Loucy (cell line): ENCODE results near the gene NAA35.

ENCODE experiments used
- H2AFZ ChIP-seq: fragments of 200-600 bp; sonication (generic); 2 replicates; pipeline ENCODE4 v1.6.0; 2016; ENCODE audit warnings: antibody characterized with exemption, mild to moderate bottlenecking, low read length, moderate library complexity
- H3F3A ChIP-seq: fragments of 200-600 bp; 2 replicates; pipeline ENCODE4 v1.6.0; 2016; ENCODE audit warnings: antibody characterized with exemption, low read depth, mild to moderate bottlenecking
- H3K27me3 ChIP-seq: fragments of 200-600 bp; sonication (generic); 2 replicates; pipeline ENCODE4 v1.6.1; 2014; ENCODE audit warnings: low read length, mild to moderate bottlenecking; ENCODE audit not compliant: insufficient read depth, poor library complexity, severe bottlenecking
- H3K36me3 ChIP-seq: fragments of 200-600 bp; sonication (generic); 2 replicates; pipeline ENCODE4 v1.6.1; 2016; ENCODE audit warnings: low read length; ENCODE audit not compliant: insufficient read depth
- H3K4me1 ChIP-seq: fragments of 200-600 bp; sonication (generic); 2 replicates; pipeline ENCODE4 v1.5.1; 2014; ENCODE audit warnings: low read length, mild to moderate bottlenecking; ENCODE audit not compliant: insufficient read depth, poor library complexity, severe bottlenecking
- H3K4me2 ChIP-seq: fragments of 200-600 bp; sonication (generic); 2 replicates; pipeline ENCODE4 v1.6.0; 2014; ENCODE audit warnings: antibody characterized with exemption, low read length, low read depth, mild to moderate bottlenecking; ENCODE audit not compliant: poor library complexity, severe bottlenecking
- H3K4me3 ChIP-seq: fragments of 200-600 bp; sonication (generic); 2 replicates; pipeline ENCODE4 v1.5.1; 2014; ENCODE audit warnings: low read length, mild to moderate bottlenecking, mixed read lengths; ENCODE audit not compliant: poor library complexity, severe bottlenecking
- H3K79me2 ChIP-seq: fragments of 200-600 bp; sonication (generic); 2 replicates; pipeline ENCODE4 v1.6.1; 2014; ENCODE audit warnings: low read length; ENCODE audit not compliant: insufficient read depth
- H3K9ac ChIP-seq: fragments of 200-600 bp; sonication (generic); 2 replicates; pipeline ENCODE4 v1.6.0; 2014; ENCODE audit warnings: mild to moderate bottlenecking, low read depth, low read length, moderate library complexity; ENCODE audit not compliant: poor library complexity, severe bottlenecking
- H3K9me2 ChIP-seq: fragments of 200-600 bp; sonication (generic); replicated peaks from 2 replicates; pipeline ENCODE4 v1.6.1; 2016; ENCODE audit warnings: low read depth, low read length, mixed read lengths
- H3K9me3 ChIP-seq: fragments of 200-600 bp; sonication (generic); 2 replicates; pipeline ENCODE4 v1.6.1; 2014; ENCODE audit warnings: mild to moderate bottlenecking, antibody characterized with exemption, low read length, low read depth; ENCODE audit not compliant: insufficient read depth
- H4K20me1 ChIP-seq: fragments of 200-600 bp; sonication (generic); 2 replicates; pipeline ENCODE4 v1.6.0; 2014; ENCODE audit warnings: antibody characterized with exemption, low read length, mild to moderate bottlenecking; ENCODE audit not compliant: insufficient read depth, poor library complexity, severe bottlenecking
- EZH2phosphoT487 ChIP-seq: fragments of 200-600 bp; IDR thresholded peaks from 2 replicates; pipeline ENCODE4 v1.6.1; 2018; ENCODE audit warnings: antibody characterized with exemption, mild to moderate bottlenecking, moderate library complexity, borderline replicate concordance
- TF ChIP-seq, protein P1 (sequence below): fragments of 200-600 bp; sonication (generic); conservative IDR thresholded peaks from 2 replicates; pipeline ENCODE4 v1.5.1; 2014; ENCODE audit warnings: mild to moderate bottlenecking, antibody characterized with exemption, low read length

Gene NAA35

DNA sequence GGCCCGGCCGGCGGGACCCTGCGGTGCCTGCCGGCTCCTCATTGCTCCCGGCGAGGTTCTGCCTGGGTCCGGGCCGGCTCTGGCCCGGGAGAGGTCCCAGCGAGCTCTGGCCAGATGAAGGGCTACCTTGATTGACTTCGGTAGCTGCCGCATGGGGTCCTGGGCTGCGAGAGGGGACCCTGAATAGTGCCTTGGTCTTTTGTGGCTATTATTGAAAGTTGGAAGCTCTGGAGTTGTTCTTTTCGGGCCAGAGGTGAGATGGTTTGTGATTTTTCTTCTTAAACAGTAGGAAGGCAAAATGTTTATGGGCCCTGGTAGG, 635 bp downstream of the NAA35 start:
- Histone ChIP-seq H3K9ac (peak overlapping the region; percentile 87), H3K9me3 (no peaks in the 10 kb centered on the region), H3F3A (no peaks in the 10 kb centered on the region), H3K36me3 (no peaks in the 10 kb centered on the region), H3K4me2 (peak overlapping the region; percentile 81), H2AFZ (peak overlapping the region; percentile 89), H3K4me3 (peak overlapping the region; percentile 96), H4K20me1 (peaks cover 48% of the 10 kb centered on the region), H3K9me2 (no peaks in the 10 kb centered on the region), H3K79me2 (peaks cover 52% of the 10 kb centered on the region), H3K4me1 (peaks cover 45% of the 10 kb centered on the region), H3K27me3 (peaks cover 5% of the 10 kb centered on the region)
- no peak for TF ChIP-seq EZH2phosphoT487
- TF ChIP-seq, protein P1, sequence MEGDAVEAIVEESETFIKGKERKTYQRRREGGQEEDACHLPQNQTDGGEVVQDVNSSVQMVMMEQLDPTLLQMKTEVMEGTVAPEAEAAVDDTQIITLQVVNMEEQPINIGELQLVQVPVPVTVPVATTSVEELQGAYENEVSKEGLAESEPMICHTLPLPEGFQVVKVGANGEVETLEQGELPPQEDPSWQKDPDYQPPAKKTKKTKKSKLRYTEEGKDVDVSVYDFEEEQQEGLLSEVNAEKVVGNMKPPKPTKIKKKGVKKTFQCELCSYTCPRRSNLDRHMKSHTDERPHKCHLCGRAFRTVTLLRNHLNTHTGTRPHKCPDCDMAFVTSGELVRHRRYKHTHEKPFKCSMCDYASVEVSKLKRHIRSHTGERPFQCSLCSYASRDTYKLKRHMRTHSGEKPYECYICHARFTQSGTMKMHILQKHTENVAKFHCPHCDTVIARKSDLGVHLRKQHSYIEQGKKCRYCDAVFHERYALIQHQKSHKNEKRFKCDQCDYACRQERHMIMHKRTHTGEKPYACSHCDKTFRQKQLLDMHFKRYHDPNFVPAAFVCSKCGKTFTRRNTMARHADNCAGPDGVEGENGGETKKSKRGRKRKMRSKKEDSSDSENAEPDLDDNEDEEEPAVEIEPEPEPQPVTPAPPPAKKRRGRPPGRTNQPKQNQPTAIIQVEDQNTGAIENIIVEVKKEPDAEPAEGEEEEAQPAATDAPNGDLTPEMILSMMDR = no peak

GRCh38 chr9:85941966-85942912, 1.3 kb downstream of the NAA35 start:
- Histone ChIP-seq H3K4me2 (peak overlapping the region; percentile 81), H3K27me3 (peaks cover 5% of the 10 kb centered on the region), H2AFZ (peak overlapping the region; percentile 89), H3K9me2 (no peaks in the 10 kb centered on the region), H3K36me3 (no peaks in the 10 kb centered on the region), H3F3A (no peaks in the 10 kb centered on the region), H3K4me3 (peak overlapping the region; percentile 96), H3K4me1 (peaks cover 51% of the 10 kb centered on the region), H3K9ac (peak overlapping the region; percentile 87), H3K79me2 (peaks cover 59% of the 10 kb centered on the region), H3K9me3 (no peaks in the 10 kb centered on the region), H4K20me1 (peaks cover 51% of the 10 kb centered on the region)
- no peak for TF ChIP-seq EZH2phosphoT487
- TF ChIP-seq, protein P1 = no peak

DNA sequence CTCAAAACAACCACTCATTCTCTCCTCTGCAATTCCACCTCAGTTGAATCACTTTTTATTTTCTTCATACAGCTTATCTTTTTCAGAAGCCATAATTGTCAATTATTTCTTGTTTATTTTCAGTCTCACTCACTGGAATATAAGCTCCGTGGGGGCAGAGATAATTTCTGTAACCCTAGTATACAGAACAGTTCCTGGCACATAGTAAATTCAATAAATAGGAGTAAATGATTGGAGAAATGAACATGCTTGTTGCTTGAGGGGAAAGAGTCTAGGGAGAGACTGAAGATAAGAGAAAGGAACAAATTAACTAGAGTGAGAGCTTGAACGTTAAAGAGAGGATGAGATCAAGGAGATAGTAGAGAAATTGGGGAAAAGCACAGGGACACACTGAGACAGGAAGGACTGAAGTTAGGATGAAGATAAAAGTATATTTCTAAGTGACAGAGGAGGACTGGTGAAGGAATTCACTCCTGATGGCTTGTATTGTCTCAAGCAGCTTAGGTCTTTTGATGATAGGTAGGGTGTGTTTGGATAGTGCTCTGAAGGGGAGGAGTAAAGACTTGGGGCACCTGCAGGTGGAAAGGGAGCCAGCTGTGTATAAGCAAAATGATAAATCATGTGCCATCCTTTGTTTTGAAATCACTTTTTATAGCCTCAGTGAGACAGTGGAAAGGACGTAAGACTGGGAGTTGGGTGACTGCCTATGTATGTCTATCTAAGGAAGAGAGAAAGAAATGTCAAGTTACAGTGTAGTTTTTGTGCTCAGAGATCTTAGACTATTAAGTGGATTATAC, 2.2 kb downstream of the NAA35 start:
- H3K9ac ChIP-seq = peak overlapping the region; percentile 87

More for the DNA sequence above, 2.2 kb downstream of the NAA35 start:
- Histone ChIP-seq H3K36me3 (no peaks in the 10 kb centered on the region), H3K4me1 (peaks cover 56% of the 10 kb centered on the region), H2AFZ (no peak overlapping the region), H3K79me2 (peaks cover 68% of the 10 kb centered on the region), H3K4me3 (peak overlapping the region; percentile 96), H4K20me1 (peaks cover 60% of the 10 kb centered on the region), H3K4me2 (peak overlapping the region; percentile 81), H3K9me3 (no peaks in the 10 kb centered on the region), H3K27me3 (peaks cover 5% of the 10 kb centered on the region), H3F3A (no peaks in the 10 kb centered on the region), H3K9me2 (no peaks in the 10 kb centered on the region)
- TF ChIP-seq EZH2phosphoT487 = no peak
- TF ChIP-seq, protein P1 = no peak
